ENCODE measurements around the gene EVC. TPM values are rescaled to one million over a fixed set of nuclear protein-coding genes. Genes with fewer than 3 reads are reported as not detected.

EVC gene
- total and polyA plus RNA-seq, 2 of the 8 experiments (the other 6 are each of a cell fraction or from before 2014, with no cell fraction given) = 2.6 to 9.8 TPM

DNA sequence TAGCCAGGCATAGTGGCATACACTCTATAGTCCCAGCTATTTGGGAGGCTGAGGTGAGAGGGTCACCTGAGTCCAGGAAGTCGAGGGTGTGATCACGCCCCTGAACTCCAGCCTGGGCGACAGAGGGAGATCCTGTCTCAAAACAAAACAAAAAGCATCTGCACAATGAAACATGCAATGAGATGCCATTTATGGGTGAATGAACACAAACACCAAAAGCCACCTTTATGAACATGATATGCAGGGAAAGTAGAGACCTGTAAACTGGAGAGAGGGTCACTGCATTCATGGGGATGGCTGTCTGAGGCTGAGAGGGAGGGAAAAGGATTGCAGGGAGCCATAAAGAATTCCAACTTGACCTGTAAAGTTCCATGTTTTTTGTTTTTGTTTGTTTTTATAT lies 70.7 kb downstream of the EVC start:
- no peak for FAIRE-seq
- WGBS, 2 experiments (ENCODE audit: extremely low coverage in 1 of 2, insufficient coverage in 1 of 2, insufficient read length in 1 of 2, insufficient replicate concordance in 2 of 2, low coverage in 1 of 2, low lambda C conversion rate in 2 of 2, missing lambda C conversion rate in 1 of 2) = 84% methylated on average over 3 of the region's 3 CpGs; no CpG with 5 or more reads in 1 of the 2 experiments
- TF ChIP-seq MAFK (IDR thresholded peaks at IDR 0.05; ENCODE audit: low read depth, low read length) (no peak), CEBPB (IDR thresholded peaks at IDR 0.05; ENCODE audit: low read depth, low read length) (no peak), TEAD4 (IDR thresholded peaks at IDR 0.05; ENCODE audit: low read depth, low read length) (no peak), ATF2 (IDR thresholded peaks at IDR 0.05; ENCODE audit: low read length) (no peak), POLR2A (IDR thresholded peaks at IDR 0.05; ENCODE audit: control extremely low read depth in 1 of 2, low read depth in 2 of 2, low read length in 2 of 2) (no peak)

More for the DNA sequence above, 70.7 kb downstream of the EVC start:
- H3K4me2 ChIP-seq (ENCODE audit: insufficient read depth in 1 of 2, low read depth in 2 of 2, low read length in 2 of 2) = no peak overlapping the region
- no peak overlapping the region for H3K9ac ChIP-seq (replicated peaks in 1 of 4; ENCODE audit: extremely low read depth in 1 of 4, low read depth in 3 of 4, low read length in 3 of 4)
- H2AK5ac ChIP-seq (ENCODE audit: low read depth, low read length) = no peak overlapping the region
- no peaks in the 10 kb centered on the region for H3K79me2 ChIP-seq (ENCODE audit: control insufficient read depth in 1 of 2, insufficient read depth in 2 of 2, low read length in 2 of 2)
- no peak overlapping the region for H2BK15ac ChIP-seq (ENCODE audit: low read length)
- no peak overlapping the region for H3K4me3 ChIP-seq (ENCODE audit: extremely low read depth in 1 of 4, insufficient read depth in 2 of 4, low read depth in 3 of 4, low read length in 4 of 4)
- H3K27me3 ChIP-seq (replicated peaks in 1 of 4; ENCODE audit: control insufficient read depth in 3 of 4, extremely low read depth in 1 of 4, insufficient read depth in 3 of 4, low read length in 3 of 4) = no peaks in the 10 kb centered on the region
- H4K8ac ChIP-seq (ENCODE audit: extremely low read depth, insufficient read depth, low read length) = no peak overlapping the region
- no peak overlapping the region for H2AFZ ChIP-seq (ENCODE audit: low read length)
- no peak overlapping the region for H2BK20ac ChIP-seq (ENCODE audit: low read length)
- DNase-seq (ENCODE audit: low read depth in 1 of 2, low spot score in 2 of 2) = no peak
- peaks cover 0 to 5% (median 2%) of the 10 kb centered on the region in 4 experiments; a peak in 3 of 8 replicates for H3K36me3 ChIP-seq (ENCODE audit: control insufficient read depth in 2 of 4, insufficient read depth in 4 of 4, low read length in 3 of 4)
- H2BK12ac ChIP-seq (ENCODE audit: low read depth, low read length) = no peak overlapping the region
- H3K18ac ChIP-seq (ENCODE audit: extremely low read depth, low read length) = no peak overlapping the region
- H3K23me2 ChIP-seq (ENCODE audit: low read depth, low read length) = peaks cover 3% of the 10 kb centered on the region
- peaks cover 0 to 2% (median 1%) of the 10 kb centered on the region in 4 experiments; a peak in 1 of 7 replicates for H3K4me1 ChIP-seq (replicated peaks in 1 of 4; ENCODE audit: control insufficient read depth in 3 of 4, insufficient read depth in 4 of 4, low read length in 3 of 4)
- H3K23ac ChIP-seq (ENCODE audit: insufficient read length) = no peak overlapping the region
- no peak overlapping the region for H3K4ac ChIP-seq (replicated peaks; ENCODE audit: insufficient read length, low read depth, low read length)
- peaks cover 0 to 5% of the 10 kb centered on the region in 2 experiments for H4K20me1 ChIP-seq (replicated peaks in 1 of 2; ENCODE audit: control insufficient read depth in 1 of 2, insufficient read depth in 2 of 2, low read length in 2 of 2)
- no peak overlapping the region for H2BK5ac ChIP-seq (ENCODE audit: low read depth, low read length)
- no peak overlapping the region for H3K27ac ChIP-seq (ENCODE audit: low read depth, low read length)
- ChIA-PET POLR2A (ENCODE audit: partially characterized antibody) (no interaction called here), CTCF (ENCODE audit: partially characterized antibody) (interaction anchor here (0.6 to 2.2 kb wide), 5 partner anchors 8 to 40 kb away, joined by 3 to 17 read pairs (median 5); no protein-coding TSS in a partner anchor)
- H4K91ac ChIP-seq (replicated peaks; ENCODE audit: insufficient read length, low read length) = no peak overlapping the region
- H3K9me3 ChIP-seq (ENCODE audit: insufficient read depth in 2 of 2, low read depth in 1 of 2, low read length in 1 of 2) = peaks cover 4 to 8% of the 10 kb centered on the region in 2 experiments; a peak in 2 of 4 replicates
- H3K56ac ChIP-seq (replicated peaks; ENCODE audit: insufficient read length, low read depth, low read length) = no peak overlapping the region
- no peak overlapping the region for H2BK120ac ChIP-seq (replicated peaks; ENCODE audit: low read depth, low read length)
- H3K14ac ChIP-seq (ENCODE audit: insufficient read length) = no peak overlapping the region
- H3K79me1 ChIP-seq (ENCODE audit: low read depth, low read length) = no peaks in the 10 kb centered on the region
- H4K5ac ChIP-seq (ENCODE audit: insufficient read length, low read depth, low read length) = no peak overlapping the region

Measured in H1 (cell line).